Ureter (tissue), 1 donor: ENCODE data around the gene IFT172. TPM values are rescaled to one million over a fixed set of nuclear protein-coding genes. Genes with fewer than 3 reads are reported as not detected.
A peak's percentile ranks its signal among the peaks of the same experiment; 100 is the strongest.
"Not testable (repeated sequence)": the region's sequence is repeated elsewhere in the genome, so short reads cannot be mapped to it uniquely, and the experiment has no call there.

Experiments used
- DNase-seq: peaks from one replicate; pipeline ENCODE4 v3.0.0-alpha.2; 2020; ENCODE audit warnings: low spot score
- total RNA-seq: library from RNA; stranded (reverse); gene quantifications from one replicate; pipeline ENCODE4 v1.2.4, GENCODE V29; 2023
- donor health status: DM: yes; HTN: yes; CAD: no.

The IFT172 gene
- total RNA-seq, 1 donor from 2014 or later, result 40.4 TPM

DNA sequence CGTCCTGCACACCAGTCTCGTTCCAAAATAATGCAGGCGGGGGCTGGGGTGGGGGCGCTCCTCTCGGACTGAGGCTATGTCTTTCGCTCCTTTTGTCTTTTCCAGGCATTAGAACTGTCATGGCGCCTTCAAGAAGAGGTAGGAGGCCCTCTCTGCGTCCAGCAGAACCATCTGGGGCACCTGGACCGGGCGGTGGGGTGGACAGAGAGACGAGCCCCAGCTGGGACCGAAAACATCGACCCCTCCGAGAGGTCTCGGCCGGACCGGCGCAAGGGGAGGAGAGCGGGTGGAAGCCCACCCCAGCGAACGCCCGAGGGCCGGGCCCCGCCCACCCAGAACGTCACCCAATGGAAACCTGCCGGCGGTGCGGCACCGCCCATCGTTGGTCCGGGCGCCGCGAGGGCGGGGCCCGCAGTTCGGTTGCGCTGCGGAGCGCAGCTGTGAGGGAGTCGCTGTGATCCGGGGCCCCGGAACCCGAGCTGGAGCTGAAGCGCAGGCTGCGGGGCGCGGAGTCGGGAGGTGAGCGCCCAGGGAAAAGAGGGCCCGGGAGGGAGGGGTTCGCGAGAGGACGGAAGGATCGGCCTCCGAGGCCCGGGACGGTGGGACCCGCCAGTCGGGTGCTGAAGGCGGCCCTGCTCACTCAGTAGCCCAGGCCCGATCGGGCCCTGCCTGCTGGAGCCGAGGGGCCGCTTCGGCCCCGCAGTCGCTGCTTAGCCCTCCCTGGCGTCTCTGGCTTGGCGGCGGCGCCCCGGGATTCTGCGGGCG, 61.1 kb downstream of the IFT172 start, which contains the start of gene NRBP1:
NRBP1 (plus strand) TSS at position 419 of the 765 bp plus-strand sequence. CDS start 4,643 bp downstream, outside the sequence.
- peak; percentile 93 for DNase-seq

- DNase-seq, result no peak
Measured at GRCh38 chr2:27427863-27428212, 61.7 kb downstream of the IFT172 start.

- not testable (repeated sequence) for DNase-seq
Measured at GRCh38 chr2:27425039-27425438, 64.5 kb downstream of the IFT172 start.

DNA sequence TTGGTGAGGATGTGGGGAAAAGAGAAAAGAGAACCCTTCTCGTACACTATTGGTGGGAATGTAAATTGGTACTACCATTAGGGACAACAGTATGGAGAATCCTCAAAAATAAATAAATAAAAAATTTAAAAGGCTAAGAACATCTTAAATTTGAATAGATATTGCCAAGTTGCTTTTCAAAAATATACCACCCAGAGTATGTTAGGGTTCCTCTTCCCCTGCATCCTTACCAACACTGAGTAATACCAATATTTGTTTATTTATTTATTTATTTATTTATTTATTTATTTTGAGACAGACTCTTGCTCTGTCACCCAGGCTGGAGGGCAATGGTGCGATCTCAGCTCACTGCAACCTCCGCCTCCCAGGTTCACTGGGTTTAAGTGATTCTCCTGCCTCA, 66.6 kb downstream of the IFT172 start:
- no peak for DNase-seq

GRCh38 chr2:27421660-27422250, 67.8 kb downstream of the IFT172 start:
- DNase-seq, result no peak

DNA sequence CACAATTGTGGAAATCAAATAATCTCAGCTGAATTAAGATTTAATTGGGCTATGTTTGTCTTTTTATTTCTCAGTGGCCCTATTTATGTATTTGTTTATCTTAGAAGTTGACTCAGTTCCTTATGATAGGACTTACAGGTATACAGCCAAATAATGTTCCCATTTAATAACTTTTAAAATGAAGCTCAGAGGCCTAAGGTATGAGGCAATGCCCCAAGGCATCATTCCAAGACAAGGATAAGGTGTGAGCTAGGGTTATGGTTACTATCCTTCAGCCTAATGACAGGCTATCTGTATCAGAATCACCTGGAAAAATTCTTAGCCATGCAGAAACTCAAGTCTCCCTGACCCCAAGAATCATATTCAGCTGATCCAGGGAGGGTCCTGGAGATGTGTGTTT, 68.5 kb downstream of the IFT172 start:
- DNase-seq, result no peak

GRCh38 chr2:27416151-27416550, 73.4 kb downstream of the IFT172 start:
- DNase-seq, result no peak

DNA sequence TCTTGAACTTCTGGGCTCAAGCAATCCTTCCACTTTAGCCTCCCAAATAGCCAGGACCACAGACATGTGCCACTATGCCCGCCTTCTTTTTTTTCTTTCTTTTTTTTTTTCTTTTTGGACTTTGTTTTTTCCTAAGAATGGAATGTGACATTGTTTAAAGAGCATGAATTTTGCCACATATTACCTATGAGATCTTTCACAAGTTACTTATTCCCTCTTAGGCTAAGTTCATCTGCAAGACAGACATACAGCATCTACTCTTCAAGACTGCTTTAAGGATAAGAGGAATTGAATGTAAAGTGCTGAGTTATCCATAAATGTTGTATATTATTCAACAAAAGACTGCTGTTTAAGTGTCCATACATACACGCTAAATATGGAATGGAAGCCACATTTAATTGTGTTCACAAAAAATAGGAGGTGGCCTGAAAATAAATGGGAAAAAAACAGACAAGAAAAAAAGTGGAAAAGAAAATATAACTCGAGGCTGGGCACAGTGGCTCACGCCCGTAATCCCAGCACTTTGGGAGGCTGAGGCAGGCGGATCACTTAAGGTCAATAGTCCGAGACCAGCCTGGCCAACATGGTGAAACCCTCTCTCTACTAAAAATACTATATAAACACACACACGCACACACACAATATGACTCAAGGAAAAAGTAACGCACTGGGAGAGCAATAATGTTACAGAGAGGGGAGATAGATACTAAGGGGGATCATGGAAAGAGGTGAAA, 77.0 kb downstream of the IFT172 start:
- no peak for DNase-seq

DNA sequence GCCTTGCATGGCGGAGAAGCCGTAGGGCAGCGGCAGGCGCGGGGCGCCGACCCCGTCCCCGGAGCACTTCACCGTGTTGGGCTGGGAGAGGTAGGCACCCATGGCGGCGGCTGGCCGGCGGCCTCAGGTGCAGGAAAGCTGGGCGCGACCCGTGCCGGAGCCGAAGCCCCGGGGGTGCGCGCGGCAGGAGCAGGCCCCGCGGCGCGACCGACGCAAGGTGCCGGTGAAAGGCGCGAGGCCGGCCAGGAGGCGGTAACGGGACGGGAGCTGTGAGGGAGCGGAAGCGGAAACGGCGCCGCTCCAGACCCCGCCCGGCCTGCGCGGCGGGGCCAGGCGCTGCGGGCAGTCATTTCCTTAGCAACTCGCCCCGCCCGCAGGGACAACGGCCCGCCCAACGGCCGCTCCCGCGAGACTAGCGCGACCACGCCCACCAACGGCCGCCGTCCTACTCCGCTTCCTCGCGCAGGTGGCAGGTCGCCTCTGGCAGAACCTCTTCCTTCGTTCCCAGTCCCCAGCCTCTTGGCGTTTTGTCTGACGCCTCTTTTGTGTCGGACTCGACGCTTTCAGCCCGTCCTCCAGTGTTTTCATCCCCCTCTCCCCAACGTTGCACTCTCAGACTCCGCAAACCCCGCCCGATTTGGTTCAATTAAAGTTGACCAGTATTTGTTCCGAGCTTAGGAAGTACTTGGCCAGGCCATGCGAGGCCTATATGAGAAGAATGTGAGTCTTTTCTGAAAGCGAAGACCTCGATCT, 80.0 kb downstream of the IFT172 start, which contains the start of gene PPM1G:
PPM1G (minus strand) TSS at position 271 of the 753 bp plus-strand sequence; CDS start at position 102, 169 bp downstream.
- peak; percentile 96 for DNase-seq

DNA sequence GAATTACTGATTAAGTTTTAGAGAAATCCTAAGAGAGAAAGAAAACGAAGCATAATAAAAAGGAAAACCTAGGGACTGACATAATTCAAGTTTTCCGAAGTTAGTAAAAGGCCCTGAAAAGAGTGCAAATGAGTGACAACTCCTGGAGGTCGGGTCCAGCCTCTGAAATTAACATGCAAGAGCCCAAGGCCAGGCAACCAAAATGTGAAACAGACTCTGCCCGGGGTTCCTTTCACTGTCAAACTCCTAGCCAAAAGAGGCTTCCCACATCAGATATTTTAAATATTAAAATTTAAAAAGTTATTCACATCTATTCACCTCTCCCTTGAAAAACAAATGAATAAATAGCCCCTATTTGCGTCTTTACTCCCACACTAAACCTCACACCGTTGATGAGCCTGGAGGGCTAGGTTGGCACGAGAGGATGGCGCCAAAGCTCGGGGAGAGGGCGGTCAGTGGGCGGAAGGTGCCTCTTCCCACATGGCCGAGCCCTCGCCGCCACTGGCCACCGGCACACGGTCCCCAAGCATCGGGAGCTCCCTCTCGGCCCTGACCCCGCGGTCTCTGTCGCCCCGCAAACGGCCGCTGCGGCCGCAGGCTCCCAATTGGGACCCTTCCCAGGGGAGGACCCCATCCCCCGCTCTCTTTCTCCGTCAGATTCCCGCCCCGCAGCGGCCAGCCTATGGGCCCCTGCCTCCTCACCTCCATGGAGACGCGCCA, 80.8 kb downstream of the IFT172 start:
- no peak for DNase-seq

GRCh38 chr2:27407798-27408491, 81.6 kb downstream of the IFT172 start:
- no peak for DNase-seq

DNA sequence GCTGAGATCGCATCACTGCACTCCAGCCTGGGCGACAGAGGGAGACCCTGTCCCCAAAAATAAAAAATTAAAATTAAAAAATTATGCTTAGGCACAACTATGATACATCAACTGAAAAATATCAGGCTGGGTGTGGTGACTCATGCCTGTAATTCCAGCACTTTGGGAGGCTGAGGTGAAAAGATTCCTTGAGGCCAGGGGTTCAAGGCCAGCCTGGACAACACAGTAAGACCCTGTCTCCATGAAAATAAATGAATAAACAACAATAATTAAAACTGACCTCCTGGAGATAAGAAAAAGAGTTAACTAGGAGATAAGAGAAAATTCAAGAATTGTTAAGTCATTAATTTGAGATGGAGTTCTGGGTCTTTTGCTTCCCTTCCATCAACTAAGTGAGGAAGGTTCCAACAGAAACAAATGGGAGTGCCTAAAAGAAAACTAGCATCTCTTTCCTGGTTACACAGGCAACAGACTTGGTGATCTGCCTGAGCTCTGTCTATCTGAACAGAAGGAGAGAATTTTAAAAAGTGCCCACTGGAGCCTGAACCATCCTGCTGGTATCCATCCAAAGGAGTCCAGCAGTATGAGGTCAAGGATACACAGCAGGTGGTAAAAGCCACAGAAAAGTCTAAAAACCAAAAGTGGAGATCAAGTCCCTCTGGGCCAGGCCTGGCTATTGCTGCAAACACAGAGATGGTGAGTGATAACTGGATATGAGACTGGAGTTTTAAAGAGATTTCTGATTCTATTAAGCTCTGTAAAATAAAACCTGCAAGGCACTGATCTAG, 89.0 kb downstream of the IFT172 start:
- DNase-seq, result no peak

GRCh38 chr2:27398962-27399361, 90.6 kb downstream of the IFT172 start:
- DNase-seq, result no peak

Other genes with a start within 250 kb of the IFT172 start
- not detected for gene SLC30A3, start 226.7 kb downstream of the IFT172 start, total RNA-seq
- gene DNAJC5G, start 214.3 kb downstream of the IFT172 start, total RNA-seq, result not detected
- 0.18 TPM for gene TRIM54, start 207.3 kb downstream of the IFT172 start, total RNA-seq
- gene UCN, start 181.3 kb downstream of the IFT172 start, total RNA-seq, result 0.68 TPM
- gene MPV17, start 166.6 kb downstream of the IFT172 start, total RNA-seq, result 77.1 TPM
- 109 TPM for gene GTF3C2, start 133.0 kb downstream of the IFT172 start, total RNA-seq
- 37.8 TPM for gene EIF2B4, start 119.4 kb downstream of the IFT172 start, total RNA-seq
- 102 TPM for gene SNX17, start 119.1 kb downstream of the IFT172 start, total RNA-seq
- 39.3 TPM for gene ZNF513, start 109.0 kb downstream of the IFT172 start, total RNA-seq
- 61.7 TPM for gene PPM1G, start 80.2 kb downstream of the IFT172 start, total RNA-seq
- gene NRBP1, start 61.1 kb downstream of the IFT172 start, total RNA-seq, result 71.7 TPM
- gene KRTCAP3, start 47.4 kb downstream of the IFT172 start, total RNA-seq, result 52.9 TPM
- gene FNDC4, start 5.5 kb upstream of the IFT172 start, total RNA-seq, result 3.7 TPM
- 1.9 TPM for gene GCKR, start 7.1 kb upstream of the IFT172 start, total RNA-seq
- gene ZNF512, start 93.3 kb upstream of the IFT172 start, total RNA-seq, result 48.7 TPM
- gene CCDC121, start 139.3 kb upstream of the IFT172 start, total RNA-seq, result 5.3 TPM
- gene GPN1, start 139.3 kb upstream of the IFT172 start, total RNA-seq, result 27.3 TPM
- 33.7 TPM for gene SUPT7L, start 173.9 kb upstream of the IFT172 start, total RNA-seq
- 19.7 TPM for gene SLC4A1AP, start 174.1 kb upstream of the IFT172 start, total RNA-seq